ENCODE results near the gene NCBP1.
"Not testable (repeated sequence)": the region's sequence is repeated elsewhere in the genome, so short reads cannot be mapped to it uniquely, and the experiment has no call there.

Gene NCBP1, protein sequence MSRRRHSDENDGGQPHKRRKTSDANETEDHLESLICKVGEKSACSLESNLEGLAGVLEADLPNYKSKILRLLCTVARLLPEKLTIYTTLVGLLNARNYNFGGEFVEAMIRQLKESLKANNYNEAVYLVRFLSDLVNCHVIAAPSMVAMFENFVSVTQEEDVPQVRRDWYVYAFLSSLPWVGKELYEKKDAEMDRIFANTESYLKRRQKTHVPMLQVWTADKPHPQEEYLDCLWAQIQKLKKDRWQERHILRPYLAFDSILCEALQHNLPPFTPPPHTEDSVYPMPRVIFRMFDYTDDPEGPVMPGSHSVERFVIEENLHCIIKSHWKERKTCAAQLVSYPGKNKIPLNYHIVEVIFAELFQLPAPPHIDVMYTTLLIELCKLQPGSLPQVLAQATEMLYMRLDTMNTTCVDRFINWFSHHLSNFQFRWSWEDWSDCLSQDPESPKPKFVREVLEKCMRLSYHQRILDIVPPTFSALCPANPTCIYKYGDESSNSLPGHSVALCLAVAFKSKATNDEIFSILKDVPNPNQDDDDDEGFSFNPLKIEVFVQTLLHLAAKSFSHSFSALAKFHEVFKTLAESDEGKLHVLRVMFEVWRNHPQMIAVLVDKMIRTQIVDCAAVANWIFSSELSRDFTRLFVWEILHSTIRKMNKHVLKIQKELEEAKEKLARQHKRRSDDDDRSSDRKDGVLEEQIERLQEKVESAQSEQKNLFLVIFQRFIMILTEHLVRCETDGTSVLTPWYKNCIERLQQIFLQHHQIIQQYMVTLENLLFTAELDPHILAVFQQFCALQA

DNA sequence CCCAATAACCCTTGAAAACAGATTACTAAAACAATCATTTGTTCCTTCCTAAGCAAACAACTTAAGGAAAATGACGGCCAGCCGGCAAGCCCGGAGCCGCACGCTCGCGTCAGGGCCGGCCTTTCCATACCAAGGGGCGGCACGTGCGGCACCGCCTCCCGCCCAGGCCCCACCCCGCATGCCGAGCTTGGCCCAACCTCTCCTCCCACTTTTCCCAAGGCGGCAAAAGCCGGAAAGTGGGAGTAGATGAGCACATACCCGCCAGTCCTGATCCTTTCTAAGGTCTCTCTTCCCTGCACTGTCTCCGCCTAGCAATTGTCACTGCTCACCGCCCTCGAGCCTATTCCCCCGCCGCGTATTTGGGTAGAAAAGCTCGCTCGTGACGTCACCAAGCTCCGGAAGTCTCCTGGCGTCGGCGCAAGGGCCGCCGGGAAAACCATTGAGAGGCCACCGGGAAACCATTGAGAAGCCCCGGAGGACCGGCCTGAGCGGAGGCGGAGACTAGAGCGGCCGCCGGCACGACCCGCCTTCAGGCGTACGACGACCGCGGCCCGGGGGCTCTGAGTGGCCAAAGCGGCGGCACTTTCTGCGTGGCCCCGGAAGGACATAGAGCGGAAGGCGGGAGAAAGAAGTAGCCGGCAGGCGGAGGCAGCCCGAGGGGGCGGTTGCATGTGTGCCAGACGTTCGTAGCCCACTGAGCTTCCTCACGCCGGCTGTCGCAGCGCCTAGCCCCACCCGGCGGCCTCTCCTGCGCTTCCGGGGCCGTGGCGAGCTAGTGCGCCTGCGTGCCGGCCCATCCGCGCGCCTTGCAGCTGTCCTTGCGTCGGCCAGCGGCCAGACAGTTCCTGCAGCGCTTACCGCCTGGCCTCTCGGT lies at the start of gene NCBP1, which contains the start of gene TSTD2:
NCBP1 (plus strand) TSS at position 837 of the 874 bp plus-strand sequence. CDS start 61 bp downstream, outside the sequence.
TSTD2 (minus strand) TSS at position 384 of the 874 bp plus-strand sequence. CDS start 5,806 bp downstream, outside the sequence.
- peak; percentile 94 for DNase-seq (ENCODE audit: low spot score)
- TF ChIP-seq, protein P1, sequence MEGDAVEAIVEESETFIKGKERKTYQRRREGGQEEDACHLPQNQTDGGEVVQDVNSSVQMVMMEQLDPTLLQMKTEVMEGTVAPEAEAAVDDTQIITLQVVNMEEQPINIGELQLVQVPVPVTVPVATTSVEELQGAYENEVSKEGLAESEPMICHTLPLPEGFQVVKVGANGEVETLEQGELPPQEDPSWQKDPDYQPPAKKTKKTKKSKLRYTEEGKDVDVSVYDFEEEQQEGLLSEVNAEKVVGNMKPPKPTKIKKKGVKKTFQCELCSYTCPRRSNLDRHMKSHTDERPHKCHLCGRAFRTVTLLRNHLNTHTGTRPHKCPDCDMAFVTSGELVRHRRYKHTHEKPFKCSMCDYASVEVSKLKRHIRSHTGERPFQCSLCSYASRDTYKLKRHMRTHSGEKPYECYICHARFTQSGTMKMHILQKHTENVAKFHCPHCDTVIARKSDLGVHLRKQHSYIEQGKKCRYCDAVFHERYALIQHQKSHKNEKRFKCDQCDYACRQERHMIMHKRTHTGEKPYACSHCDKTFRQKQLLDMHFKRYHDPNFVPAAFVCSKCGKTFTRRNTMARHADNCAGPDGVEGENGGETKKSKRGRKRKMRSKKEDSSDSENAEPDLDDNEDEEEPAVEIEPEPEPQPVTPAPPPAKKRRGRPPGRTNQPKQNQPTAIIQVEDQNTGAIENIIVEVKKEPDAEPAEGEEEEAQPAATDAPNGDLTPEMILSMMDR (IDR thresholded peaks at IDR 0.05; ENCODE audit: extremely low read depth, missing control alignments): no peak

DNA sequence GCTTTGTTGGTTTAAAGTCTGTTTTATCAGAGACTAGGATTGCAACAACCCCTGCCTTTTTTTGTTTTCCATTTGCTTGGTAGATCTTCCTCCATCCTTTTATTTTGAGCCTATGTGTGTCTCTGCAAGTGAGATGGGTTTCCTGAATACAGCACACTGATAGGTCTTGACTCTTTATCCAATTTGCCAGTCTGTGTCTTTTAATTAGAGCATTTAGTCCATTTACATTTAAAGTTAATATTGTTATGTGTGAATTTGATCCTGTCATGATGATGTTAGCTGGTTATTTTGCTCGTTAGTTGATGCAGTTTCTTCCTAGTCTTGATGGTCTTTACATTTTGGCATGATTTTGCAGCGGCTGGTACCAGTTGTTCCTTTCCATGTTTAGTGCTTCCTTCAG lies 48.8 kb upstream of the NCBP1 start:
- not testable (repeated sequence) for DNase-seq (ENCODE audit: low spot score)

DNA sequence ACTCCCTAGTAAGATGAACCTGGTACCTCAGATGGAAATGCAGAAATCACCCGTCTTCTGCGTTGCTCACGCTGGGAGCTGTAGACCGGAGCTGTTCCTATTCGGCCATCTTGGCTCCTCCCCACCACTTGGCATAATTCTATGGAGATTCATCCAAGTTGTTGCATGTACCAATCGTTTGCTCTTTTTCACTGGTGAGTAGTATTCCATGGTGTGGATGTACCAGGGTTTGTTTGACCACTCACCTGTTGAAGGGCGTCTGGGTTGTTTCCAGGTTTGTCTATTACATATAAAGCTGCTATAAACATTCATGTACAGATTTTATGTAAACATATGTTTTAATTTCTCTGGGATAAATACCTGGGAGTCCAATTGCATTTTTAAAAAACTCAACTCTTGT lies 46.7 kb upstream of the NCBP1 start:
- DNase-seq (ENCODE audit: low spot score): not testable (repeated sequence)

DNA sequence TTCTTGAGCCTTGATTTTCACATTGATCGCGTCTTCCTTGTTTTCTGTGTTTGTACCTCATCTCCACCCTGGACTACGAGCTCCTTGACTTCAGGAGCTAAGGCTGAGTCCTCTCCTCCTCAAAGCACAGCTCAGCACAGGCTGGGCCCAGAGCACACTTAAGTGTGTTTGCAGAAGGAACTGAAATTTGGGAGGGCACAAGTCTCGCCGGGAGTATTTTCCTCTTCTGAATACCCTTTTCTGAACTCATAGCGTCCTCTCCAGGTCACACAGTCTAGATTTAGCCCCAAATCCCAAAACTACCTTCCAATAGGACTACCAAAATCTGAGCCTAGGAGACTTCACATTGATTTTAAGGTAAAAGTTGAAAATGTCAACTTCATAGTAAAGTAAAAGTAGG lies 42.1 kb upstream of the NCBP1 start:
- TF ChIP-seq, protein P1 (IDR thresholded peaks at IDR 0.05; ENCODE audit: extremely low read depth, missing control alignments): no peak
- DNase-seq (ENCODE audit: low spot score): no peak

DNA sequence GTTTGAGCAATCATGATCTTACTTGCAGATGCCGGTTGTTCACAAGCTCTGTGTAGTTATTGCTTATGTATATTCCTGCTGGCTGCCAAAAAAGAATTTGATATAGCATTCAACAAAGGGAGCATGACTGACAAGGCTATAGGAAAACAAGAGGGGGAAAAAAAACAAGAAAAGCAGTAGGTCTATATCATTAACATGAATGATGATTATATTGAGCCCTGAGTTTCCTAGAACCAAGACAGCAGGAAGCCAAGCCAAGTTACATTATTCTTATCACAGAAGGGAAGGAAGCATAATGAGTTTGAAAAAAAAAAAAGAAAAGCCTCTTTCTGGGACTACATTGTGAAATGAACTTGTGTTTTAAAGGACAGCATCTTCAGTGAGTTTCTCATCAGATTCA lies 41.5 kb upstream of the NCBP1 start:
- DNase-seq (ENCODE audit: low spot score): no peak
- TF ChIP-seq, protein P1 (IDR thresholded peaks at IDR 0.05; ENCODE audit: extremely low read depth, missing control alignments): no peak

DNA sequence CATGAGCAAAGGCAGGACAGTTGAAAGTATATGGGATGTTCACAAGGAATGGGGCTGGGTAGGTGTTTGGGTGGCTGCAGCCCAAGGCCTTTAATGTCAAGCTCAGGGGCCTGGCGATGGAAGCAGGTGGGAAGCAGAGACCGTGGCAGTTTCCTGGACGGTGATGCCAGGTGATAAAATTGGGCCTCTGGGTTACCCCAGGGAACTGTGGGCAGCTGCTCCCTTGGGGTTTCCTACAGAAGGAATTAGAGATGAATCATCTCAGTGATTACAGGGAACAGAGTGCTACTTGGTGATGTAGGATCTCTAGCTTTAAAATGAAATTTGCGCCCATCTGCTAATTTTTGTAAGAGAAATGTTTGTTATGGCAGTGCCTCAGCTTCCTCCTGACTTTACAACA lies 39.7 kb upstream of the NCBP1 start:
- TF ChIP-seq, protein P1 (IDR thresholded peaks at IDR 0.05; ENCODE audit: extremely low read depth, missing control alignments): no peak
- no peak for DNase-seq (ENCODE audit: low spot score)

DNA sequence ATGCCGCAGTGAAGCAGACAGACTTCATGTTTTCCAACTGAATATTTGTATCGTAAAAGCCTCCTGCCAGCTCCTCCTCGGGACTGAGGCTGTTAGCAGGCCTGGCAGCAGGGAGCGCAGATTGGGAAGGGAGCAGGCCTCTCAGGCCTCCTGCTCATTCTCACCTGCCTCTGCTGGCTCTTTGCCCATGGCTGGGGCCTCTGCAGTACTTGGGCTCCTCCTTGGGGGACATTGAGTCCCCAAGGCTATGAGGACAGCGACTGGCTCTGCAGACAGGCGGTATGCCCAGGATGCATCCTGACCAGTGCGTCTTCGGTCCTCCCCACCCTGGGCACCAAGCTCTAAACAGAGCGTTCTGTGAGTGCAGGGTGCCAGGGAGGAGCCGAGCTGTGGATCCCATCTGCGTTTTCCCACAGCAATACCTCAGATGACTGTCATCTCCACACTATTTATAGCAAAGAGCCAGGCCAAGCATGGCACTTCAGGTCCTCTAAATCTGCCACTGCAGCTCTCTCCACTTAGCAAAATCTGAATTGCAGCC lies 39.2 kb upstream of the NCBP1 start:
- TF ChIP-seq, protein P1 (IDR thresholded peaks at IDR 0.05; ENCODE audit: extremely low read depth, missing control alignments): no peak
- DNase-seq (ENCODE audit: low spot score): no peak
